BJ (cell line): ENCODE measurements around the gene TFF2. TPM values are rescaled to one million over a fixed set of nuclear protein-coding genes. Genes with fewer than 3 reads are reported as not detected.

Experiments used
- CTCF ChIA-PET: fragments of 350-600 bp; formaldehyde crosslinking; extraction: SDS; loops from one replicate; lab custom pipeline; 2021; ENCODE audit warnings: antibody characterized with exemption, inconsistent platforms; lab: Yijun Ruan, JAX
- POLR2A ChIA-PET: fragments of 300-600 bp; sonication (Branson Sonifier 250); formaldehyde crosslinking; extraction: SDS; loops from one replicate; lab custom pipeline; 2021; ENCODE audit warnings: antibody characterized with exemption; lab: Charles Lee
- DNase-seq: peaks from one replicate; pipeline ENCODE4 v3.0.0-alpha.2; 2011; ENCODE audit warnings: low read depth
- H3K27me3 ChIP-seq: 2 replicates; pipeline ENCODE4 v1.6.0; 2011; ENCODE audit warnings: low read length; ENCODE audit not compliant: control insufficient read depth, insufficient read depth
- H3K36me3 ChIP-seq: 2 replicates; pipeline ENCODE4 v1.5.1; 2011; ENCODE audit warnings: low read length; ENCODE audit not compliant: control insufficient read depth, insufficient read depth
- H3K4me3 ChIP-seq: 2 replicates; pipeline ENCODE4 v1.5.1; 2011; ENCODE audit warnings: low read depth, mild to moderate bottlenecking, control low read depth, low read length
- polyA plus RNA-seq: library from polyadenylated mRNA; depleted of rRNA; stranded (reverse); fragments of >200 nt; gene quantifications from 2 replicates; pipeline ENCODE4 v1.2.3, GENCODE V29; 2011
- TF ChIP-seq, protein P1 (sequence below): IDR thresholded peaks from 2 replicates; pipeline ENCODE4 v1.5.1; 2011; ENCODE audit warnings: low read depth, mild to moderate bottlenecking, control low read depth, inconsistent platforms, low read length, moderate library complexity; ENCODE audit not compliant: insufficient read depth

TFF2 gene
- polyA plus RNA-seq, 1 experiment: not detected

DNA sequence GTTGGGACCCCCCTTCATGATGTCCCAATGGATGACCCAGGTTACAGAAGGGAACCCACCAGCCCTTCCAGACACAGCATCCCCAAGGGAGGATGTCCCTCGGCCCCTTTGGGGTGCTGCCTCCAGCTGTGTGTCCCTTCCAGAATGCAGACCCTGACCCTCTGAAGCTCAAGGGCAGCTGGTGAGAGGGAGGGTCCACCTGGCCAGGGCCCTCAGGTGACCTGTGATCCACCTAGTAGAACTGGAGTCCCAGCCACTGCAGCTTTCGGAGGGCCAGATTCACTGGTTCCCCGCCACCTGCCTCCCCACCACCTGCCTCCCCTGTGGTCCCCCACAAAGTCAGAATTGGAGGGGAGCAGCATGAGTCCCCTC lies 25.2 kb upstream of the TFF2 start:
- H3K4me3 ChIP-seq: no peak overlapping the region
- CTCF ChIA-PET: no interaction called here
- H3K36me3 ChIP-seq: no peaks in the 10 kb centered on the region
- no peak for DNase-seq
- TF ChIP-seq, protein P1, sequence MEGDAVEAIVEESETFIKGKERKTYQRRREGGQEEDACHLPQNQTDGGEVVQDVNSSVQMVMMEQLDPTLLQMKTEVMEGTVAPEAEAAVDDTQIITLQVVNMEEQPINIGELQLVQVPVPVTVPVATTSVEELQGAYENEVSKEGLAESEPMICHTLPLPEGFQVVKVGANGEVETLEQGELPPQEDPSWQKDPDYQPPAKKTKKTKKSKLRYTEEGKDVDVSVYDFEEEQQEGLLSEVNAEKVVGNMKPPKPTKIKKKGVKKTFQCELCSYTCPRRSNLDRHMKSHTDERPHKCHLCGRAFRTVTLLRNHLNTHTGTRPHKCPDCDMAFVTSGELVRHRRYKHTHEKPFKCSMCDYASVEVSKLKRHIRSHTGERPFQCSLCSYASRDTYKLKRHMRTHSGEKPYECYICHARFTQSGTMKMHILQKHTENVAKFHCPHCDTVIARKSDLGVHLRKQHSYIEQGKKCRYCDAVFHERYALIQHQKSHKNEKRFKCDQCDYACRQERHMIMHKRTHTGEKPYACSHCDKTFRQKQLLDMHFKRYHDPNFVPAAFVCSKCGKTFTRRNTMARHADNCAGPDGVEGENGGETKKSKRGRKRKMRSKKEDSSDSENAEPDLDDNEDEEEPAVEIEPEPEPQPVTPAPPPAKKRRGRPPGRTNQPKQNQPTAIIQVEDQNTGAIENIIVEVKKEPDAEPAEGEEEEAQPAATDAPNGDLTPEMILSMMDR: no peak
- POLR2A ChIA-PET: no interaction called here
- H3K27me3 ChIP-seq: no peaks in the 10 kb centered on the region

GRCh38 chr21:42375506-42375905 lies 24.7 kb upstream of the TFF2 start:
- ChIA-PET CTCF (no interaction called here), POLR2A (no interaction called here)
- H3K4me3 ChIP-seq: no peak overlapping the region
- no peaks in the 10 kb centered on the region for H3K27me3 ChIP-seq
- DNase-seq: no peak
- no peaks in the 10 kb centered on the region for H3K36me3 ChIP-seq
- TF ChIP-seq, protein P1: no peak

DNA sequence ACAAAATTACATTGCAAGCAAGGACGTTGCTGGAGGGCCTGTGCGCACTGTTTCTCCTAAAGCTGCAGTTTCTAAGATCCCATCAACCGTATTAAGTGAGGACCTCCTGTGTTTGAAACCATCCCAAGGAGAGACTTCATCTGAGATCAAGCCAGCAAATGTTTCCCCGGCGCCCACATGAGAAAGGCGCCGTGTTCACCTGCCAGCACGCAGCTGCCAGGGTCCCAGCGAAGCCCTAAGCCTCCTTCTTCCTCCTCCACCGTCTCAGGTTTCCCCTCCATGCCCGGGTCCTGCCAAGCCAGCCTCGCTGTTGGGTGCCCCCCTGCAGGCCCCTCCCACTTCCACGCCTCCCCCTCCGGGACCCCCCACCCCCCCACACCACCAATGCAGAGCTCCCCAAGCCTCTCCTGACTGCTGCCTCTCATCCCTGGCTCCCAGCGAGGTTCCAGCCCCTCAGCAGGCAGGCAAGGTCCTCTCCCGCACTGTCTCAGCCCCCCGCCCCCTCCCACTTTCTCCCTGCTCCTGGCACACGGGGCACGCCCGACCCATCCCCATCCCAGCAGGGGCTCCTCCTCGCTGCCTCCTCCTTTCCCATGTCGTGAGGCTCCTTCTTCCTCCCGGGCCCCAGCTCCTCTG lies 24.2 kb upstream of the TFF2 start:
- TF ChIP-seq, protein P1: no peak
- no peaks in the 10 kb centered on the region for H3K36me3 ChIP-seq
- no peak overlapping the region for H3K4me3 ChIP-seq
- CTCF ChIA-PET: no interaction called here
- no peak for DNase-seq
- H3K27me3 ChIP-seq: no peaks in the 10 kb centered on the region
- POLR2A ChIA-PET: no interaction called here

DNA sequence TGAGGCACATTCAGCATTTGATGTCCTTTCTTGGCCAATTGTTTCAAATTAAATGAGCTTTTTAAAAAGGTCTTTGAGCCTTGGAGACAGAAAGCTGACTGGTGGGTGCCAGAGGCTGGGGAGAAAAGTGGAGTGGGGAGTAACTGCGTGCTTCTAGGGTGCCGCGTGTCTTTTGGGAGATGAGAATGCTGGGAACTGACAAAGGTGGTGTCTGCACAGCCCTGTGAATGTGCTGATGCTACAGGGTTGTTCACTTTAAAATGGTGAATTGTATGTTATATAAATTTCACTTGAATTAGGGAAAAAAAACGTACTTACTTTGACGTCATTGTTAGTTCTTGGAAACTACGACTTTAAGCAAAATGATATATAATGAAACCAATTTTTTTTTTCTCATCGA lies 23.7 kb upstream of the TFF2 start:
- POLR2A ChIA-PET: no interaction called here
- CTCF ChIA-PET: no interaction called here
- Histone ChIP-seq H3K27me3 (no peaks in the 10 kb centered on the region), H3K4me3 (no peak overlapping the region), H3K36me3 (no peaks in the 10 kb centered on the region)
- TF ChIP-seq, protein P1: no peak
- DNase-seq: no peak

DNA sequence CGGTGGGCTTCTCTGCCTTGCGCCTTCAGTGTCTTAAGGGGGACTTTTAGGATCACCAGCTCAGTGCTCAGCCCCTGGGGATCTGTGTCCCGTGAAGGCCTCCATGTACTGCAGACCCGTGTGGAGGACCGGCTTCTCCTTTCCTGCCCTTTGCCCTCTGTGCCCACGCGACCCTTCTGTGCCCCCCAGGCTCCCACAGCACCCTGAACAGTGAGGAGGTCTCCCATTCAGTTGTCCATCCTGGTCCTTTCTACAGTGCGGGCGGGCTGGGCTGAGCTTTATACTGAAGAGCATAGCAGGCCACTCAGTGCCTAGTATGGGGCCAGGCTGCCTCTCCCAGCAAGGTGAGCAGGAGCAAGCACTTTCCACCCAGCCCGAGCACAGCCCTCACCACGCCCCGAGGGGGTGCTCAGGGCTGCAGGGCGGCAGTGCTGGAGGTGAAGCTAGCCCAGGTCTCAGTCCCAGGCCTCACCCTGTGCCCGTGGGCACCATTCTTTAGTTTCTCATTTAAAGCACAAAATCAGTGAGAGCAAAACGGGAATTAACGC lies 23.2 kb upstream of the TFF2 start:
- H3K36me3 ChIP-seq: no peaks in the 10 kb centered on the region
- no peaks in the 10 kb centered on the region for H3K27me3 ChIP-seq
- no peak for DNase-seq
- ChIA-PET POLR2A (no interaction called here), CTCF (no interaction called here)
- H3K4me3 ChIP-seq: no peak overlapping the region
- TF ChIP-seq, protein P1: no peak
